WTC11 (cell line): ENCODE data around the gene WDR72. TPM values are rescaled to one million over a fixed set of nuclear protein-coding genes. Genes with fewer than 3 reads are reported as not detected.

Experiments used
- ATAC-seq: fragments of 200-7000 bp; cut with Tn5 transposase; 2 replicates; pipeline ENCODE4 v1.10.0; 2021; ENCODE audit warnings: mild to moderate bottlenecking, moderate library complexity
- CTCF ChIA-PET: fragments of 300-600 bp; sonication (Branson Sonifier 250); formaldehyde crosslinking; loops from one replicate; lab custom pipeline; 2021; ENCODE audit warnings: antibody characterized with exemption; lab: Charles Lee
- POLR2A ChIA-PET: fragments of 350-600 bp; sonication (Branson Sonifier 250); formaldehyde crosslinking; loops from one replicate; lab custom pipeline; 2021; ENCODE audit warnings: antibody characterized with exemption; lab: Charles Lee
- DNase-seq: peaks from one replicate; pipeline ENCODE4 v3.0.0; 2021; ENCODE audit warnings: low spot score
- H3K27ac Mint-ChIP-seq: 2 replicates; pipeline ENCODE4 v1.8.0; 2021; ENCODE audit warnings: mixed read lengths
- H3K27me3 Mint-ChIP-seq: 2 replicates; pipeline ENCODE4 v1.8.0; 2021; ENCODE audit warnings: low read depth, mild to moderate bottlenecking, moderate library complexity, mixed read lengths
- H3K36me3 Mint-ChIP-seq: 2 replicates; pipeline ENCODE4 v1.8.0; 2021; ENCODE audit warnings: mixed read lengths
- H3K4me1 Mint-ChIP-seq: 2 replicates; pipeline ENCODE4 v1.8.0; 2022; ENCODE audit warnings: mixed read lengths
- H3K4me3 Mint-ChIP-seq: 2 replicates; pipeline ENCODE4 v1.8.0; 2021; ENCODE audit warnings: mild to moderate bottlenecking, moderate library complexity, mixed read lengths
- H3K9me3 Mint-ChIP-seq: 2 replicates; pipeline ENCODE4 v1.8.0; 2021; ENCODE audit warnings: mixed read lengths
- ATF1 ChIP-seq: sonication (generic); formaldehyde crosslinking; IDR thresholded peaks from 2 replicates; pipeline ENCODE4 v1.8.1; 2023; ENCODE audit warnings: mild to moderate bottlenecking, moderate library complexity, missing genetic modification reagents
- ATF2 ChIP-seq: sonication (generic); formaldehyde crosslinking; IDR thresholded peaks from 2 replicates; pipeline ENCODE4 v1.8.1; 2022; ENCODE audit warnings: low read depth, missing genetic modification reagents, borderline replicate concordance
- CREM ChIP-seq: sonication (generic); formaldehyde crosslinking; IDR thresholded peaks from 2 replicates; pipeline ENCODE4 v1.8.1; 2022; ENCODE audit warnings: mild to moderate bottlenecking, missing genetic modification reagents, moderate library complexity
- ELF4 ChIP-seq: sonication (generic); formaldehyde crosslinking; IDR thresholded peaks from 2 replicates; pipeline ENCODE4 v1.8.1; 2022; ENCODE audit warnings: low read depth, mild to moderate bottlenecking, moderate library complexity, missing genetic modification reagents
- FOXJ3 ChIP-seq: sonication (generic); formaldehyde crosslinking; IDR thresholded peaks from 2 replicates; pipeline ENCODE4 v1.9.0; 2021; ENCODE audit warnings: missing genetic modification reagents, mild to moderate bottlenecking, borderline replicate concordance
- FOXK1 ChIP-seq: sonication (generic); formaldehyde crosslinking; IDR thresholded peaks from 2 replicates; pipeline ENCODE4 v1.8.0; 2022; ENCODE audit warnings: mild to moderate bottlenecking, moderate library complexity, missing genetic modification reagents
- GTF2I ChIP-seq: fragments of 250-450 bp; sonication (Bioruptor Pico); conservative IDR thresholded peaks from 2 replicates; pipeline ENCODE4 v1.4.0; 2021; ENCODE audit warnings: mild to moderate bottlenecking
- HMGA2 ChIP-seq: fragments of 250-450 bp; sonication (Bioruptor Pico); IDR thresholded peaks from 2 replicates; pipeline ENCODE4 v1.4.0; 2021; ENCODE audit warnings: mild to moderate bottlenecking, moderate library complexity
- KAT7 ChIP-seq: sonication (generic); formaldehyde crosslinking; IDR thresholded peaks from 2 replicates; pipeline ENCODE4 v1.8.1; 2023; ENCODE audit warnings: missing genetic modification reagents, mild to moderate bottlenecking, borderline replicate concordance
- NR3C1 ChIP-seq: sonication (generic); formaldehyde crosslinking; conservative IDR thresholded peaks from 2 replicates; pipeline ENCODE4 v1.8.1; 2023; ENCODE audit warnings: low read depth, mild to moderate bottlenecking, missing genetic modification reagents
- OVOL2 ChIP-seq: fragments of 250-450 bp; sonication (Bioruptor Pico); IDR thresholded peaks from 2 replicates; pipeline ENCODE4 v1.9.0; 2021; ENCODE audit warnings: mild to moderate bottlenecking, borderline replicate concordance
- TP53 ChIP-seq: sonication (generic); formaldehyde crosslinking; IDR thresholded peaks from 2 replicates; pipeline ENCODE4 v1.8.1; 2023; ENCODE audit warnings: mild to moderate bottlenecking, missing genetic modification reagents
- USF1 ChIP-seq: sonication (generic); formaldehyde crosslinking; IDR thresholded peaks from 2 replicates; pipeline ENCODE4 v1.8.0; 2022; ENCODE audit warnings: mild to moderate bottlenecking, missing genetic modification reagents
- ZBTB43 ChIP-seq: sonication (generic); formaldehyde crosslinking; IDR thresholded peaks from 2 replicates; pipeline ENCODE4 v1.8.1; 2023; ENCODE audit warnings: mild to moderate bottlenecking, missing genetic modification reagents
- ZNF232 ChIP-seq: sonication (generic); formaldehyde crosslinking; IDR thresholded peaks from 2 replicates; pipeline ENCODE4 v1.8.0; 2022; ENCODE audit warnings: mild to moderate bottlenecking, missing genetic modification reagents
- ZNF263 ChIP-seq: sonication (generic); formaldehyde crosslinking; IDR thresholded peaks from 2 replicates; pipeline ENCODE4 v1.8.1; 2022; ENCODE audit warnings: low read depth, mild to moderate bottlenecking, moderate library complexity, missing genetic modification reagents
- ZNF416 ChIP-seq: fragments of 250-450 bp; sonication (Bioruptor Pico); IDR thresholded peaks from 2 replicates; pipeline ENCODE4 v1.9.0; 2021; ENCODE audit warnings: mild to moderate bottlenecking, inconsistent platforms
- total RNA-seq: library from RNA; stranded (reverse); gene quantifications from 3 replicates; pipeline ENCODE4 v1.2.3, GENCODE V29; 2021
- TF ChIP-seq, protein P1 (sequence below): sonication (generic); formaldehyde crosslinking; IDR thresholded peaks from 2 replicates; pipeline ENCODE4 v1.8.0; 2023; ENCODE audit warnings: missing genetic modification reagents
- TF ChIP-seq, protein P2 (sequence below): fragments of 250-450 bp; sonication (Bioruptor Pico); IDR thresholded peaks from 2 replicates; pipeline ENCODE4 v1.9.0; 2021; ENCODE audit warnings: mild to moderate bottlenecking
- TF ChIP-seq, protein P3 (sequence below): sonication (generic); formaldehyde crosslinking; IDR thresholded peaks from 2 replicates; pipeline ENCODE4 v1.8.1; 2022; ENCODE audit warnings: mild to moderate bottlenecking, moderate library complexity, missing genetic modification reagents
- TF ChIP-seq, protein P4 (sequence below): fragments of 250-450 bp; sonication (Bioruptor Pico); IDR thresholded peaks from 2 replicates; pipeline ENCODE4 v1.9.0; 2021; ENCODE audit warnings: mild to moderate bottlenecking
- TF ChIP-seq, protein P5 (sequence below): sonication (generic); formaldehyde crosslinking; IDR thresholded peaks from 2 replicates; pipeline ENCODE4 v1.8.1; 2023; ENCODE audit warnings: mild to moderate bottlenecking, missing genetic modification reagents, borderline replicate concordance

WDR72 gene
- total RNA-seq, 1 experiment from 2014 or later, result 8.6 TPM

DNA sequence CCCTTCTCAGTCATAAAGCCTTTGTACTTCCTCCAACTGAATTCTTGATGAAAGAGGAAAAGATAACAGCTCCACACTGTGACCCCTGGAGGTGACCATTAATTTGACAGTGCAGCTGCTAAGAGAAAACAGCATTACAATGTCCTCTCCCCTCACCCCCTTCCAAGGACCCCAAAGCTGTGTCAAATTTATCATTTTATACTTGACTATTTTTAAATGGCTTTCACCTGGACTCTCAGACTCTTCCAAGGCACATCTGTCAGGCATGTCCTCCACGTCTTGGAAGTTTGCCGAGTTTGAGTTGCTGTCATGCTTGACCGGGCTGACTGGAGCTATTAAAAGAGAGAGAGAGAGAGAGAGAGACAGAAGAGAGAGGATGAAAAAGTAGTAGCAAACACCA lies 236.5 kb downstream of the WDR72 start (continued):
- TF ChIP-seq, protein P1, sequence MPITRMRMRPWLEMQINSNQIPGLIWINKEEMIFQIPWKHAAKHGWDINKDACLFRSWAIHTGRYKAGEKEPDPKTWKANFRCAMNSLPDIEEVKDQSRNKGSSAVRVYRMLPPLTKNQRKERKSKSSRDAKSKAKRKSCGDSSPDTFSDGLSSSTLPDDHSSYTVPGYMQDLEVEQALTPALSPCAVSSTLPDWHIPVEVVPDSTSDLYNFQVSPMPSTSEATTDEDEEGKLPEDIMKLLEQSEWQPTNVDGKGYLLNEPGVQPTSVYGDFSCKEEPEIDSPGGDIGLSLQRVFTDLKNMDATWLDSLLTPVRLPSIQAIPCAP, result no peak
- no peak for TF ChIP-seq OVOL2 (CRISPR knock-in tag)
- no peak for TF ChIP-seq KAT7 (CRISPR knock-in tag)
- TF ChIP-seq, protein P2, sequence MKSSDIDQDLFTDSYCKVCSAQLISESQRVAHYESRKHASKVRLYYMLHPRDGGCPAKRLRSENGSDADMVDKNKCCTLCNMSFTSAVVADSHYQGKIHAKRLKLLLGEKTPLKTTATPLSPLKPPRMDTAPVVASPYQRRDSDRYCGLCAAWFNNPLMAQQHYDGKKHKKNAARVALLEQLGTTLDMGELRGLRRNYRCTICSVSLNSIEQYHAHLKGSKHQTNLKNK (CRISPR knock-in tag), result no peak

- no peak for ATAC-seq
- DNase-seq, result no peak
- CTCF ChIA-PET, result no interaction called here
- H3K4me1 Mint-ChIP-seq, result no peaks in the 10 kb centered on the region
- 0 out of 2 replicates have a peak, but pooled peaks have one; percentile 4 for TF ChIP-seq HMGA2 (CRISPR knock-in tag)
- no peak for TF ChIP-seq ATF2 (CRISPR knock-in tag)
- H3K36me3 Mint-ChIP-seq, result no peaks in the 10 kb centered on the region
- H3K9me3 Mint-ChIP-seq, result no peaks in the 10 kb centered on the region
- no peak overlapping the region for H3K4me3 Mint-ChIP-seq
- H3K27me3 Mint-ChIP-seq, result no peaks in the 10 kb centered on the region
- POLR2A ChIA-PET, result no interaction called here
- H3K27ac Mint-ChIP-seq, result no peak overlapping the region
Measured at GRCh38 chr15:53520996-53521395, 238.5 kb downstream of the WDR72 start.

DNA sequence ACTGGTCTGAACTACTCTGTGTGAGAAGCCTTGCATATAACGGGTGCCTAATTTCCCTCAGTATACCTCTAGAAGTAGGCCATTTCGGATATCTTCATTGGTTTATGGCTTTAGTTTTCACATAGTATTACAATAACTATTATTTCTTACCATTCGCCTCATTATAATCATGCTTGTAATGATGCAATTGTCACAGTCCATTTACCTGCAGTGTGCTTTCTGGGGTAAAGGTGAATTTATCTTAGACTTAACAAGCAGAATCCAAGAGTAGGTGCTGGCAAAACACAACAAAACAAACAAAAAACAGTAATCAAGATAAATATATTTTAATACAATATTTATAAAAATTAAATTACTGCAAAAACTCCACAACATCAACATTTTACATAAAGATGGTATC lies 246.0 kb downstream of the WDR72 start:
- Mint-ChIP-seq H3K27ac (no peak overlapping the region), H3K4me1 (no peaks in the 10 kb centered on the region), H3K27me3 (no peaks in the 10 kb centered on the region), H3K4me3 (no peak overlapping the region), H3K9me3 (no peaks in the 10 kb centered on the region), H3K36me3 (no peaks in the 10 kb centered on the region)
- no peak for DNase-seq
- ChIA-PET POLR2A (no interaction called here), CTCF (no interaction called here)
- ATAC-seq, result no peak
- TF ChIP-seq FOXK1 (no peak), TP53 (CRISPR knock-in tag) (no peak), ZNF416 (CRISPR knock-in tag) (no peak), ZNF263 (CRISPR knock-in tag) (no peak), FOXJ3 (CRISPR knock-in tag) (no peak), ATF1 (CRISPR knock-in tag) (no peak), USF1 (CRISPR knock-in tag) (no peak), ZNF232 (CRISPR knock-in tag) (no peak), CREM (CRISPR knock-in tag) (no peak), ZBTB43 (CRISPR knock-in tag) (no peak), GTF2I (CRISPR knock-in tag) (no peak), ELF4 (no peak), NR3C1 (CRISPR knock-in tag) (no peak)
- TF ChIP-seq, protein P3, sequence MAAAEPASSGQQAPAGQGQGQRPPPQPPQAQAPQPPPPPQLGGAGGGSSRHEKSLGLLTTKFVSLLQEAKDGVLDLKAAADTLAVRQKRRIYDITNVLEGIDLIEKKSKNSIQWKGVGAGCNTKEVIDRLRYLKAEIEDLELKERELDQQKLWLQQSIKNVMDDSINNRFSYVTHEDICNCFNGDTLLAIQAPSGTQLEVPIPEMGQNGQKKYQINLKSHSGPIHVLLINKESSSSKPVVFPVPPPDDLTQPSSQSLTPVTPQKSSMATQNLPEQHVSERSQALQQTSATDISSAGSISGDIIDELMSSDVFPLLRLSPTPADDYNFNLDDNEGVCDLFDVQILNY (CRISPR knock-in tag), result no peak
- TF ChIP-seq, protein P4, sequence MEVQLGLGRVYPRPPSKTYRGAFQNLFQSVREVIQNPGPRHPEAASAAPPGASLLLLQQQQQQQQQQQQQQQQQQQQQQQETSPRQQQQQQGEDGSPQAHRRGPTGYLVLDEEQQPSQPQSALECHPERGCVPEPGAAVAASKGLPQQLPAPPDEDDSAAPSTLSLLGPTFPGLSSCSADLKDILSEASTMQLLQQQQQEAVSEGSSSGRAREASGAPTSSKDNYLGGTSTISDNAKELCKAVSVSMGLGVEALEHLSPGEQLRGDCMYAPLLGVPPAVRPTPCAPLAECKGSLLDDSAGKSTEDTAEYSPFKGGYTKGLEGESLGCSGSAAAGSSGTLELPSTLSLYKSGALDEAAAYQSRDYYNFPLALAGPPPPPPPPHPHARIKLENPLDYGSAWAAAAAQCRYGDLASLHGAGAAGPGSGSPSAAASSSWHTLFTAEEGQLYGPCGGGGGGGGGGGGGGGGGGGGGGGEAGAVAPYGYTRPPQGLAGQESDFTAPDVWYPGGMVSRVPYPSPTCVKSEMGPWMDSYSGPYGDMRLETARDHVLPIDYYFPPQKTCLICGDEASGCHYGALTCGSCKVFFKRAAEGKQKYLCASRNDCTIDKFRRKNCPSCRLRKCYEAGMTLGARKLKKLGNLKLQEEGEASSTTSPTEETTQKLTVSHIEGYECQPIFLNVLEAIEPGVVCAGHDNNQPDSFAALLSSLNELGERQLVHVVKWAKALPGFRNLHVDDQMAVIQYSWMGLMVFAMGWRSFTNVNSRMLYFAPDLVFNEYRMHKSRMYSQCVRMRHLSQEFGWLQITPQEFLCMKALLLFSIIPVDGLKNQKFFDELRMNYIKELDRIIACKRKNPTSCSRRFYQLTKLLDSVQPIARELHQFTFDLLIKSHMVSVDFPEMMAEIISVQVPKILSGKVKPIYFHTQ (CRISPR knock-in tag), result no peak
- TF ChIP-seq, protein P5, sequence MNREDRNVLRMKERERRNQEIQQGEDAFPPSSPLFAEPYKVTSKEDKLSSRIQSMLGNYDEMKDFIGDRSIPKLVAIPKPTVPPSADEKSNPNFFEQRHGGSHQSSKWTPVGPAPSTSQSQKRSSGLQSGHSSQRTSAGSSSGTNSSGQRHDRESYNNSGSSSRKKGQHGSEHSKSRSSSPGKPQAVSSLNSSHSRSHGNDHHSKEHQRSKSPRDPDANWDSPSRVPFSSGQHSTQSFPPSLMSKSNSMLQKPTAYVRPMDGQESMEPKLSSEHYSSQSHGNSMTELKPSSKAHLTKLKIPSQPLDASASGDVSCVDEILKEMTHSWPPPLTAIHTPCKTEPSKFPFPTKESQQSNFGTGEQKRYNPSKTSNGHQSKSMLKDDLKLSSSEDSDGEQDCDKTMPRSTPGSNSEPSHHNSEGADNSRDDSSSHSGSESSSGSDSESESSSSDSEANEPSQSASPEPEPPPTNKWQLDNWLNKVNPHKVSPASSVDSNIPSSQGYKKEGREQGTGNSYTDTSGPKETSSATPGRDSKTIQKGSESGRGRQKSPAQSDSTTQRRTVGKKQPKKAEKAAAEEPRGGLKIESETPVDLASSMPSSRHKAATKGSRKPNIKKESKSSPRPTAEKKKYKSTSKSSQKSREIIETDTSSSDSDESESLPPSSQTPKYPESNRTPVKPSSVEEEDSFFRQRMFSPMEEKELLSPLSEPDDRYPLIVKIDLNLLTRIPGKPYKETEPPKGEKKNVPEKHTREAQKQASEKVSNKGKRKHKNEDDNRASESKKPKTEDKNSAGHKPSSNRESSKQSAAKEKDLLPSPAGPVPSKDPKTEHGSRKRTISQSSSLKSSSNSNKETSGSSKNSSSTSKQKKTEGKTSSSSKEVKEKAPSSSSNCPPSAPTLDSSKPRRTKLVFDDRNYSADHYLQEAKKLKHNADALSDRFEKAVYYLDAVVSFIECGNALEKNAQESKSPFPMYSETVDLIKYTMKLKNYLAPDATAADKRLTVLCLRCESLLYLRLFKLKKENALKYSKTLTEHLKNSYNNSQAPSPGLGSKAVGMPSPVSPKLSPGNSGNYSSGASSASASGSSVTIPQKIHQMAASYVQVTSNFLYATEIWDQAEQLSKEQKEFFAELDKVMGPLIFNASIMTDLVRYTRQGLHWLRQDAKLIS (CRISPR knock-in tag), result no peak
